HepG2 (cell line): ENCODE data around the gene BCAS3.

Experiments
- ARHGAP35 ChIP-seq: sonication (generic); formaldehyde crosslinking; IDR thresholded peaks from 2 replicates; pipeline ENCODE4 v1.9.0; 2022; ENCODE audit warnings: mild to moderate bottlenecking, inconsistent platforms, moderate library complexity, missing genetic modification reagents, borderline replicate concordance
- POLR2A ChIP-seq, 2 experiments: IDR thresholded peaks; 2 replicates each; pipeline ENCODE4 v1.6.1; 2011; ENCODE audit warnings: low read depth in 2 of 2, low read length in 2 of 2, mild to moderate bottlenecking in 1 of 2, moderate library complexity in 1 of 2; ENCODE audit not compliant: insufficient read depth in 1 of 2
- TAF1 ChIP-seq: sonication (generic); formaldehyde crosslinking; IDR thresholded peaks from 2 replicates; pipeline ENCODE4 v1.4.0; 2020; ENCODE audit warnings: missing genetic modification reagents
- TCF12 ChIP-seq, 2 experiments: fragments of 450-650 bp in 1 of 2; sonication (generic) in 1 of 2; formaldehyde crosslinking in 1 of 2; IDR thresholded peaks; 2 replicates each; pipeline versions ENCODE4 v1.6.1 to v1.8.0; 2017 to 2022; ENCODE audit warnings: antibody characterized with exemption in 1 of 2, mild to moderate bottlenecking in 1 of 2, missing genetic modification reagents in 1 of 2, moderate library complexity in 1 of 2
- ZKSCAN1 ChIP-seq: fragments of 150-350 bp; IDR thresholded peaks from 2 replicates; pipeline ENCODE4 v1.6.1; 2014; ENCODE audit warnings: low read length
- ZSCAN20 ChIP-seq: sonication (generic); formaldehyde crosslinking; IDR thresholded peaks from 2 replicates; pipeline ENCODE4 v1.4.0; 2020; ENCODE audit warnings: missing genetic modification reagents, mild to moderate bottlenecking, borderline replicate concordance
- TF ChIP-seq, protein P1 (sequence below): sonication (generic); formaldehyde crosslinking; IDR thresholded peaks from 2 replicates; pipeline ENCODE4 v1.5.0; 2020; ENCODE audit warnings: mild to moderate bottlenecking, missing genetic modification reagents, moderate library complexity

- no peak for TF ChIP-seq ARHGAP35 (CRISPR knock-in tag)
- TF ChIP-seq, protein P1, sequence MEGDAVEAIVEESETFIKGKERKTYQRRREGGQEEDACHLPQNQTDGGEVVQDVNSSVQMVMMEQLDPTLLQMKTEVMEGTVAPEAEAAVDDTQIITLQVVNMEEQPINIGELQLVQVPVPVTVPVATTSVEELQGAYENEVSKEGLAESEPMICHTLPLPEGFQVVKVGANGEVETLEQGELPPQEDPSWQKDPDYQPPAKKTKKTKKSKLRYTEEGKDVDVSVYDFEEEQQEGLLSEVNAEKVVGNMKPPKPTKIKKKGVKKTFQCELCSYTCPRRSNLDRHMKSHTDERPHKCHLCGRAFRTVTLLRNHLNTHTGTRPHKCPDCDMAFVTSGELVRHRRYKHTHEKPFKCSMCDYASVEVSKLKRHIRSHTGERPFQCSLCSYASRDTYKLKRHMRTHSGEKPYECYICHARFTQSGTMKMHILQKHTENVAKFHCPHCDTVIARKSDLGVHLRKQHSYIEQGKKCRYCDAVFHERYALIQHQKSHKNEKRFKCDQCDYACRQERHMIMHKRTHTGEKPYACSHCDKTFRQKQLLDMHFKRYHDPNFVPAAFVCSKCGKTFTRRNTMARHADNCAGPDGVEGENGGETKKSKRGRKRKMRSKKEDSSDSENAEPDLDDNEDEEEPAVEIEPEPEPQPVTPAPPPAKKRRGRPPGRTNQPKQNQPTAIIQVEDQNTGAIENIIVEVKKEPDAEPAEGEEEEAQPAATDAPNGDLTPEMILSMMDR (CRISPR knock-in tag): no peak
- TF ChIP-seq POLR2A (IDR thresholded peaks at IDR 0.05; ENCODE audit: insufficient read depth in 1 of 2, low read depth in 2 of 2, low read length in 2 of 2): no peak
- TF ChIP-seq ZKSCAN1: no peak
- TF ChIP-seq TCF12 (IDR thresholded peaks at IDR 0.05): no peak
- TF ChIP-seq TCF12 (CRISPR knock-in tag; IDR thresholded peaks at IDR 0.05): no peak
- TF ChIP-seq ZSCAN20 (CRISPR knock-in tag): no peak
- no peak for TF ChIP-seq TAF1
These were observed 6.2 kb upstream of the BCAS3 start for GRCh38 chr17:60671482-60671881.
